A673 (cell line): Measurements from ENCODE around the gene KRTAP4-7.

ENCODE experiments used
- EZH2 ChIP-seq: fragments of 200-600 bp; sonication (generic); IDR thresholded peaks from 2 replicates; pipeline ENCODE4 v1.6.1; 2017; ENCODE audit warnings: borderline replicate concordance, low read depth, mild to moderate bottlenecking, mixed read lengths, antibody characterized with exemption, low read length; ENCODE audit not compliant: poor library complexity, severe bottlenecking
- TF ChIP-seq, protein P1 (sequence below): fragments of 300-800, 200-600 bp; sonication (generic); conservative IDR thresholded peaks from 2 replicates; pipeline ENCODE4 v1.5.1; 2017; ENCODE audit warnings: low read depth, mild to moderate bottlenecking, antibody characterized with exemption, low read length, moderate library complexity, mixed read lengths

- TF ChIP-seq, protein P1, sequence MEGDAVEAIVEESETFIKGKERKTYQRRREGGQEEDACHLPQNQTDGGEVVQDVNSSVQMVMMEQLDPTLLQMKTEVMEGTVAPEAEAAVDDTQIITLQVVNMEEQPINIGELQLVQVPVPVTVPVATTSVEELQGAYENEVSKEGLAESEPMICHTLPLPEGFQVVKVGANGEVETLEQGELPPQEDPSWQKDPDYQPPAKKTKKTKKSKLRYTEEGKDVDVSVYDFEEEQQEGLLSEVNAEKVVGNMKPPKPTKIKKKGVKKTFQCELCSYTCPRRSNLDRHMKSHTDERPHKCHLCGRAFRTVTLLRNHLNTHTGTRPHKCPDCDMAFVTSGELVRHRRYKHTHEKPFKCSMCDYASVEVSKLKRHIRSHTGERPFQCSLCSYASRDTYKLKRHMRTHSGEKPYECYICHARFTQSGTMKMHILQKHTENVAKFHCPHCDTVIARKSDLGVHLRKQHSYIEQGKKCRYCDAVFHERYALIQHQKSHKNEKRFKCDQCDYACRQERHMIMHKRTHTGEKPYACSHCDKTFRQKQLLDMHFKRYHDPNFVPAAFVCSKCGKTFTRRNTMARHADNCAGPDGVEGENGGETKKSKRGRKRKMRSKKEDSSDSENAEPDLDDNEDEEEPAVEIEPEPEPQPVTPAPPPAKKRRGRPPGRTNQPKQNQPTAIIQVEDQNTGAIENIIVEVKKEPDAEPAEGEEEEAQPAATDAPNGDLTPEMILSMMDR: no peak
- TF ChIP-seq EZH2: no peak
Observed at GRCh38 chr17:41065829-41066624, 17.9 kb upstream of the KRTAP4-7 start, which contains the start of gene KRTAP2-4.
